Stimulated activated CD4-positive, alpha-beta T cell treated with anti-CD3 and anti-CD28 coated beads, Interleukin-1b, Interleukin-23, amount 100 ng/mL, for 1 hour (primary cell): Measurements from ENCODE around the gene TMEM130.
A peak's percentile ranks its signal among the peaks of the same experiment; 100 is the strongest.

Source experiments
- DNase-seq, 2 donors: peaks; one replicate each; pipeline ENCODE4 v3.0.0-alpha.2; 2020; ENCODE audit warnings: low read depth in 2 of 2

TMEM130 gene

GRCh38 chr7:98869597-98870120 is at the start of gene TMEM130:
Gene TMEM130 (minus strand): TSS chr7:98870014. CDS start chr7:98869861, 153 bp downstream.
- DNase-seq = no peak

- DNase-seq = no peak
These were observed 47.5 kb upstream of the TMEM130 start for GRCh38 chr7:98917331-98917730.

GRCh38 chr7:98913612-98914011 is 43.8 kb upstream of the TMEM130 start:
- DNase-seq = no peak

- DNase-seq = no peak
These were observed 43.2 kb upstream of the TMEM130 start for GRCh38 chr7:98913026-98913425.

DNA sequence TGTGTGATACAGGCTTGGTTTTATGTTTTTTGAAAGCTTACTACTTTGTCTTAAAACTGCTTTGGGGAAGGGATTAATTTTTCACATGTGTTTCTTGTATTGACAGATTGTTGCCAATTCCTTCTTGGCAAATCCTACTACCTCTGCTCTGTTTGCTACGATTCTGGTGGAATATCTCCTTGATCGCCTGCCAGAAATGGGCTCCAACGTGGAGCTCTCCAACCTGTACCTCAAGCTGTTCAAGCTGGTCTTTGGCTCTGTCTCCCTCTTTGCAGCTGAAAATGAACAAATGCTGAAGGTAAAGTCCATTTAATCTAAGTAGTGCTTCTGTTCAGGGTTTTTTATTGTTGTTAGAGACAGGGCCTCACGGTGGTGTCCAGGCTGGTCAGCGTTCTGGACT is 42.1 kb upstream of the TMEM130 start:
- no peak for DNase-seq

GRCh38 chr7:98910427-98910826 is 40.6 kb upstream of the TMEM130 start:
- no peak for DNase-seq

DNA sequence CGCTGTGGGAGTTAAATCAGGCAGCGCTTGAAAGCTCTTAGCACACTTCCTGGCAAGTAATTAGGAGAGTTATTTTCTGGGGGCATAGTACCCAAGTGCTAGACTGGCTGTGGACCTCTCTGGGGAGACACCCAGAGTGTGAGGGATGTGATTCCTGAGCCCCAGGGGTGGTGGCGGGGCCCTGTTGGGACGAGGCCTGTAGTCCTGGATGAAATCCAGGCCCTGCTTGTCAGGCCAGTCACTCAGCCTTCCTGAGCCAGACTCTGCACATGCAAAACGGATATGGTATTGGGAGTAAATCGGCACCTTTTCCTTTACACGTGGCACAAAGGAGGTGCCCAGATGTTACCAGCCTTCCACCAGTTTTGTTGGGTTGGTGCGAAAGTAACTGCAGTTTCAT is 39.7 kb upstream of the TMEM130 start:
- DNase-seq = no peak

DNA sequence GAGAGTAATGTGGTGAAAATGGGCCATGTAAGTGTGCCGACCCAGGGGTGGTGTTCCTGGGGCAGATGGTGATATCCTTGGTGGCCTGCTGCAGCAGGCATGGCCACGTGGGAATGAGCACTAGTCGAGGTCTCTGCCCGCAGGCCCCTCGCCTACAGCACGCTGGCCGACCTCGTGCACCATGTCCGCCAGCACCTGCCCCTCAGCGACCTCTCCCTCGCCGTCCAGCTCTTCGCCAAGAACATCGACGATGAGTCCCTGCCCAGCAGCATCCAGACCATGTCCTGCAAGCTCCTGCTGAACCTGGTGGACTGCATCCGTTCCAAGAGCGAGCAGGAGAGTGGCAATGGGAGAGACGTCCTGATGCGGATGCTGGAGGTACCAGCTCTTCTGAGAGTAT is 38.8 kb upstream of the TMEM130 start:
- DNase-seq = no peak

DNA sequence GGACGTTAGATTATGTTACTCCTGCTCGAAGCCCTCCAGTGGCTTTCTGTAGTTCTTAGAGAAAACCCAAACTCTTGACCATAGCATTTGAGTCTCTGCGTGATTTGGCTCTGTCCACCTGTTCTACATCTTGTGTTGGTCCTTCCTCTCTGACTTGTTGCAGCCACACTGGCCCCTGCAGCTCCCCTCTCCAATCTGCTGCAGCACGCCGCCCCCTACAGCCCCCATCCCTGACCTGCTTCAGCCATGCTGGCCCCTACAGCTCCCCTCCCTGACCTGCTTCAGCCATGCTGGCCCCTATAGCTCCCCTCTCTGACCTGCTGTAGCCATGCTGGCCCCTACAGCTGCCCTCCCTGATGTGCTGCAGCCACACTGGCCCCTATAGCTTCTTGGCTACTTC is 37.8 kb upstream of the TMEM130 start:
- no peak for DNase-seq

DNA sequence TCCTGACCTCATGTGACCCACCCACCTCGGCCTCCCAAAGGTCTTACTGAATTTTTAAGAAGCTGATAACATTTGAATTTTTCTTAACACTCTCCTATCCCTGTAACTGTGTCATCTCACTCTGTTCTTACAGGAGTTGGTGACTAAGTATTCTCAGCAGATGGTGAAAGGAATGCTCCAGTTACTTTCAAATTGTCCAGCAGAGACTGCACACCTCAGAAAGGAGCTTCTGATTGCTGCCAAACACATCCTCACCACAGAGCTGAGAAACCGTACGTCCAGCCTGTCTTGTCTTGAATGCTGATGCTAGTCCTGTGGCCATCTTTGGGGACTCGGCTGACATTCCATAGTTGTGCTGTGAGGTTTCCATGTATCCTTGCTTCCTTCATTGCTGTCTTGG is 33.4 kb upstream of the TMEM130 start:
- DNase-seq = no peak

DNA sequence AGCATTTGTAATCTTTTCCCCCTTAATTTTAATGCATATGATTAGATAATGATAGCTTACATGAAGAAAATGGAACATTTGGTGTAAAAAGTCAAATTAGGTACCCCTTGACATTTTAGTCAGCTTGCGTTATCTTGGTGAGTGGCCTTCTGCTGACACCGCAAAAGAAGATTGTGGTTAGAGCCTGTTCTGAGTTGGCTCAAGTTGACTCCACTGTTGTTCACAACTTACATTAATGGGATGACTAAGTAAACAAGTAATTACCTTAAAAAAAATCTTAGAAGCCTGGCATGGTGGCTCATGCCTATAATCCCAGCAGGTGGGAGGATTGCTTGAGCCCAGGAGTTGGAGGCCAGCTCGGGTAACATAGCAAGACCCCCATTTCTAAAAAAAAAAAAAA is 32.7 kb upstream of the TMEM130 start:
- DNase-seq = no peak

DNA sequence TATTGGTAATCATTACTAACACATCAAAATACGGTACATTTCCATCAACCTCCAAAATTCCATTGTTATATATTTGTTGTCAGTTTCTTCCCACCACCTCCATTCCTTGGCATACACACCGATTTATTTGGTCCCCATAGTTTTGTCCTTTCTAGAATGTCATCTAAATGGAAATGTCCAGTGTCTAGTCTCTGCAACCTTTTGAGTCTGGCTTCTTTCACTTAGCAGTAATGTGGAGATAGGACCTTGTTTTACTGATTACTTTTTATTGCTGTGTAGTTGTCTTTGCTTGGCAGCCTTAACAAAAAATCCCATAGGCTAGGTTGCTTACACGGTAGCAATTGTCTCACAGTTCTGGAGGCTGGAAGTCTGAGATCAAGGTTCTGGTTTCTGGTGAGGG is 31.0 kb upstream of the TMEM130 start:
- DNase-seq = no peak

- no peak for DNase-seq
These were observed 30.0 kb upstream of the TMEM130 start for GRCh38 chr7:98899816-98900215.

GRCh38 chr7:98892609-98893008 is 22.8 kb upstream of the TMEM130 start:
- no peak for DNase-seq

DNA sequence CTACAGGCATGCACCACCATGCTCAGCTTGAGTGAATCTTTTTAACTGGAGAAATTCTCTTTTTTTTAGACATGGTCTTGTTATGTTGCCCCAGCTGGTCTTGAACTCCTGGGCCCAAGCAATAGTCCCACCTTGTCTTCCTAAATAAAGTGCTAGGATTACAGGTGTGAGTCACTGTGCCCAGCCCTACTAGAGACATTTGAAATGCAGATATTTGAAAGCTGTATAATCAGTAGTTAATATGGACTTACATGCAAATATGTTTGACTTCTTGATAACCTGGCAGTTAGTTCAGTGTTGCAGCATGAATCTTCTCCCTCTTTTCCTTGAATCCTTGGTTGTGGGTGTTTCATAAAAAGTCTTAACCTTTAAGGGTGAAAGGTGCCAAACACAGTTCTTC is 17.2 kb upstream of the TMEM130 start:
- DNase-seq = no peak

- DNase-seq = no peak
These were observed 14.6 kb upstream of the TMEM130 start for GRCh38 chr7:98884416-98884815.

DNA sequence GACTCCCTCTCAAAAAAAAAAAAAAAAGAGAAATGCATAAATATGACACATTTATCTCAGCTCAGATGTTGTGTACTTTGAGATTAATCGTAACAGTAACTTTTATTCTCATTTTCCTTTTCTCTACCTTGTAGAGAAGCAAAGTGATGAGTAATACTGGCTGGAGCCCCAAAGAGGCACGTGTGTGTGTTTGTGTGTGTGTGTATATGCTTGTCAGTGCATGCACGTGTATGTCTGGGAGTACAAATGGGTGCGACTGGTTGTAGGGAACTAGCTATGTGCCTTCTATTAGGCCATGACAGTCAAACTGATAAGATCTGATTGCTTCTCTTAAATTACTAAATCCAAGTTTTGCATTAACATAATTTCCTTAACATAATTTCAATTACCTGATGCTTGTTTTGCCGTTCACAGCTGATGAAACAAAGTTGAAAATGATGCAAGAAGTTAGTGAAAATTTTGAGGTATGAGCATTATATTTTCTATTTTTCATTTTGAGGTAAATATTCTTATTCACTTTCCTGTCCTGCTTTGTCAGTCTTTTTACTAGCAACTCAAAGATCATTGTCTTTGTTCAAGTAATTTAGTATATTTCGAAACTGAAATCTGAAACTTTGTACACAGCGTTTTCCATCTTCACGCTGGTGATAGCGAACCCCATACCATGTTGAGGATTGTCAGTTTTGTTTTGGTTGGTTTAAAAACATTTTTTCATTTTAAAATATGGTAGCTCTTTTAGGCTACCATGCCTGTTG is 11.9 kb upstream of the TMEM130 start:
- DNase-seq = no peak

DNA sequence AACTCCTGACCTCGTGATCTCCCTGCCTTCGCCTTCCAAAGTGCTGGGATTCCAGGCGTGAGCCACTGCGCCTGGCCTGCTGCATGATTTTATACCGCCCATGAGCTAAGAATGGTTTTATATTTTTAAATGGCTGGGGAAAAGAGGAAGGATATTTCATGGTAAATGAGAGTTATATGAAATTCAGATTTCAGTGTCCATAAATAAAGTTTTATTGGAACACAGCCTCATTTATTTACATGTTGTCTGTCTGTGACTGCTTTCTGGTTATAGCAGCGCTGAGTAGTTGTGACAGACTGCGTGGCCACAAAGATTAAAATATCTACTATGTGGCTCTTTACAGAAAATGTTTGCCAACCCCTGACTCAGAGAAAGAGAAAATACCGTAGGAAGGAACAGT is 10.7 kb upstream of the TMEM130 start:
- DNase-seq = no peak

DNA sequence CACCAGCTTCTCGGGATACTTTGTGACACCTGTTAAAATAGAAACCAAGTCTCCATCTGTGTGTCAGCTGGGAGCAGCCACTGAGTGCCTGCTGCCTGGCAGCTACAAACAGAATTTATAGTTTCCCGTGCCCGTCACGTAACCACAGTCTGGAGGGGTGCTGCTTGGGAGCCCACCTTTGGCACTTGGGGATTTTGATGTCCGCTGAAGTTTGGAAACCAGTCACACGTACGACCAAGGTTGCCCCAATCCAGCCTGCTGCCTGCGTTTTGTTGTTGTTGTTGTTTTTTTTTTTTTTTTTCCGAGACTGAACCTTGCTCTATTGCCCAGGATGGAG is 10.1 kb upstream of the TMEM130 start:
- DNase-seq = no peak

DNA sequence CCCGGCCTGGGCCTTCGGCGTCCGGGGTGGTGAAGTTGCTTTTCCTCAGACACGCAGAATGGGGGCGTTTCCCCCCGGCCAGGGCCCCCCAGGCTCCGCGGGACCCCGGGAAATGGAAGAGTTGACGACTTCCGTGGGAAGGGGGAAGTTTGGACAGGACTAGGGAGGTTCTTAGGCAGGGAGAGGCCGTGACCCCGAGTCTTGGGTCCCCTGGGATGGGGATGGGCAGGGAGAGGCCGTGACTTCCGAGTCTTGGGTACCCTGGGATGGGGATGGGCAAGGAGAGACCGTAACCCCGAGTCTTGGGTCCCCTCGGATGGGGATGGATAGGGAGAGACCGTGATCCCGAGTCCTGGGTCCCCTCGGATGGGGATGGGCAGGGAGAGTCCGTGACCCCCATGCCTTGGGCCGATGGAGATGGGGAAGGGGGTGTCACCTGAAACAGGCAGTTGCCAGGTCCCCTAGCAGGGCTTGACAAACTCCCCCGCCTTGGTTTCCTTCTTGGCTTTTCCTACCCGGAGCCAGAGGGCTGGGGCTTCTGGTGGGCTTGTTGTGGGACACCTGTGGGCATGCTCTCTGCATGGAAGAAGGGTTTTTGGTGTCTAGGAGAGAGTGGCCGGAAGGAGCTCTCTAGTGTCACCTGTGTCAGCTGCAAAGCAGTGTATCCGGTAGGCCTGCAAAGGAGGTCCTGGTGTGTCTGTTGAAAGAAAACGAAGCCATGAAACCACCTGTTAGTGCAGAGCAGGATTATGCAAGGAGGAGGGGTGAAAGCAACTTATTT is 9.6 kb upstream of the TMEM130 start:
- peak in 1 of 2 donors; percentile 27 for DNase-seq

- peak; percentile 22 to 62 for DNase-seq
These were observed 8.8 kb upstream of the TMEM130 start, which contains the start of gene TRRAP for GRCh38 chr7:98878365-98879197. Gene TRRAP (plus strand): TSS chr7:98878532. CDS start chr7:98881151, 2,619 bp downstream.

DNA sequence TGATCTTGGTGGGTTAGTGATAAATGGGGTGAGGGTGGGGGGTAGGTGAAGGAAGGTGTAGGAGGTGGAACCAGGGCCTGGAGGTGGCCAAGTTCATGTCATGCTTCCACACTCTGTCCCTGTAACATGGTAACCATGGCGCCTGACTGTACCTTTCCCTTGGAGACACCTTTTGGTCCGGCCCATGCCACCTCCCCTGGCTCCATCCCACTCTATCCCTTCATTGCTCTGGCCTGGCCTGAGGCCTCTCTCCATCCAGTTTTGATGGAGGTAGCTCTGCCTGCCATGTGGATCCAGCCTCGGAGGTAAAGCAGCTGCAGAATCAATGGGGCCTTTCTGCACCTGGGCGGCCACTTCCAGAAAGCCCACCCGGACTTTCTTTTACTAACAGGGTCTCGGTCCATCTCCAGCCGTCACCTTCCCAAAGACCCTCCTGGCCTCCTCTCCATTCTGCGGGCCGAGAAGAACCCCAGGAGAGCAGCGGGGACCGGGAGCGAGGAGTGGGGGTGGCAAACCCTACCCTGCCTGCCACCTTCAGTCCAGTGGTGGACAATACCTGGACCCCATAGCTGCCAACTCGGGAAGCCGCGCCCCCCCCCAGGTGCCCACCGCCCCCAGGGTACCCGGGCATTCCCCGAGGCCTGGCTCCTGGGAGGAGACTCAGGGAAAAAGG is 8.0 kb upstream of the TMEM130 start:
- DNase-seq = no peak
